IPS-20b (cell line): ENCODE results near the gene DGKI.

ENCODE experiments used
- H3K27ac ChIP-seq: one replicate; pipeline ENCODE4 v1.5.1; 2013; ENCODE audit warnings: low read length
- H3K27me3 ChIP-seq: 2 replicates; pipeline ENCODE4 v1.6.1; 2013; ENCODE audit warnings: mild to moderate bottlenecking, low read length, inconsistent platforms; ENCODE audit not compliant: insufficient read depth
- H3K36me3 ChIP-seq: 2 replicates; pipeline ENCODE4 v1.6.1; 2013; ENCODE audit warnings: low read depth, mild to moderate bottlenecking, inconsistent platforms, low read length, moderate library complexity; ENCODE audit not compliant: insufficient read depth
- H3K4me1 ChIP-seq: 2 replicates; pipeline ENCODE4 v1.6.1; 2013; ENCODE audit warnings: mild to moderate bottlenecking, control low read depth, inconsistent platforms, low read length, moderate library complexity; ENCODE audit not compliant: insufficient read depth
- H3K4me3 ChIP-seq: 2 replicates; pipeline ENCODE4 v1.5.1; 2013; ENCODE audit warnings: mild to moderate bottlenecking, low read length, inconsistent platforms
- H3K9ac ChIP-seq: 2 replicates; pipeline ENCODE4 v1.6.1; 2013; ENCODE audit warnings: low read depth, mild to moderate bottlenecking, inconsistent platforms, low read length, moderate library complexity
- H3K9me3 ChIP-seq: 2 replicates; pipeline ENCODE4 v1.6.1; 2013; ENCODE audit warnings: mild to moderate bottlenecking, low read depth, low read length, inconsistent platforms; ENCODE audit not compliant: insufficient read depth

DGKI gene

GRCh38 chr7:137801003-137801402 lies 45.8 kb downstream of the DGKI start:
- H3K4me3 ChIP-seq, result no peak overlapping the region
- H3K27ac ChIP-seq, result no peak overlapping the region
- peaks cover 11% of the 10 kb centered on the region for H3K4me1 ChIP-seq
- H3K9ac ChIP-seq, result no peak overlapping the region
- no peaks in the 10 kb centered on the region for H3K27me3 ChIP-seq
- H3K36me3 ChIP-seq, result no peaks in the 10 kb centered on the region
- H3K9me3 ChIP-seq, result 0 out of 2 replicates have a peak, but pooled peaks cover 1% of the 10 kb centered on the region

GRCh38 chr7:137798073-137798763 lies 48.6 kb downstream of the DGKI start:
- H3K27me3 ChIP-seq, result no peaks in the 10 kb centered on the region
- 0 out of 2 replicates have a peak, but pooled peaks cover 9% of the 10 kb centered on the region for H3K9me3 ChIP-seq
- H3K4me1 ChIP-seq, result no peaks in the 10 kb centered on the region; the same call in 1 of the 2 replicates
- no peak overlapping the region for H3K27ac ChIP-seq
- no peak overlapping the region for H3K4me3 ChIP-seq
- no peaks in the 10 kb centered on the region for H3K36me3 ChIP-seq
- no peak overlapping the region for H3K9ac ChIP-seq

- 0 out of 2 replicates have a peak, but pooled peaks cover 9% of the 10 kb centered on the region for H3K9me3 ChIP-seq
- H3K4me1 ChIP-seq, result no peaks in the 10 kb centered on the region
- no peak overlapping the region for H3K9ac ChIP-seq
- no peak overlapping the region for H3K27ac ChIP-seq
- H3K27me3 ChIP-seq, result no peaks in the 10 kb centered on the region
- no peaks in the 10 kb centered on the region for H3K36me3 ChIP-seq
- H3K4me3 ChIP-seq, result no peak overlapping the region
Measured at GRCh38 chr7:137795211-137795610, 51.6 kb downstream of the DGKI start.

- Histone ChIP-seq H3K4me3 (no peak overlapping the region), H3K9me3 (0 out of 2 replicates have a peak, but pooled peaks cover 9% of the 10 kb centered on the region), H3K9ac (no peak overlapping the region), H3K36me3 (no peaks in the 10 kb centered on the region), H3K27ac (no peak overlapping the region), H3K27me3 (no peaks in the 10 kb centered on the region), H3K4me1 (no peaks in the 10 kb centered on the region)
Measured at GRCh38 chr7:137791930-137792329, 54.8 kb downstream of the DGKI start.

- Histone ChIP-seq H3K4me3 (no peak overlapping the region), H3K9me3 (0 out of 2 replicates have a peak, but pooled peaks cover 6% of the 10 kb centered on the region), H3K4me1 (no peaks in the 10 kb centered on the region), H3K27me3 (no peaks in the 10 kb centered on the region), H3K36me3 (no peaks in the 10 kb centered on the region), H3K27ac (no peak overlapping the region), H3K9ac (no peak overlapping the region)
Measured at GRCh38 chr7:137790828-137791227, 55.9 kb downstream of the DGKI start.

- no peak overlapping the region for H3K4me3 ChIP-seq
- no peak overlapping the region for H3K9ac ChIP-seq
- H3K9me3 ChIP-seq, result no peaks in the 10 kb centered on the region
- H3K27ac ChIP-seq, result no peak overlapping the region
- no peaks in the 10 kb centered on the region for H3K4me1 ChIP-seq
- no peaks in the 10 kb centered on the region for H3K27me3 ChIP-seq
- H3K36me3 ChIP-seq, result no peaks in the 10 kb centered on the region
Measured at GRCh38 chr7:137789215-137789882, 57.4 kb downstream of the DGKI start.

GRCh38 chr7:137787301-137787976 lies 59.3 kb downstream of the DGKI start:
- Histone ChIP-seq H3K27me3 (no peaks in the 10 kb centered on the region), H3K36me3 (no peaks in the 10 kb centered on the region), H3K4me1 (no peaks in the 10 kb centered on the region), H3K27ac (no peak overlapping the region), H3K9ac (no peak overlapping the region), H3K9me3 (no peaks in the 10 kb centered on the region), H3K4me3 (no peak overlapping the region)

GRCh38 chr7:137778511-137778910 lies 68.3 kb downstream of the DGKI start:
- Histone ChIP-seq H3K27me3 (no peaks in the 10 kb centered on the region), H3K36me3 (no peaks in the 10 kb centered on the region), H3K27ac (no peak overlapping the region), H3K9me3 (no peaks in the 10 kb centered on the region), H3K4me3 (no peak overlapping the region), H3K4me1 (peaks cover 5% of the 10 kb centered on the region; the same call in 1 of the 2 replicates), H3K9ac (no peak overlapping the region)

- no peak overlapping the region for H3K4me3 ChIP-seq
- H3K27ac ChIP-seq, result no peak overlapping the region
- H3K9ac ChIP-seq, result no peak overlapping the region
Measured at GRCh38 chr7:137774793-137775201, 72.0 kb downstream of the DGKI start.

GRCh38 chr7:137772748-137773147 lies 74.0 kb downstream of the DGKI start:
- Histone ChIP-seq H3K4me3 (no peak overlapping the region), H3K27ac (no peak overlapping the region), H3K36me3 (no peaks in the 10 kb centered on the region), H3K4me1 (peaks cover 9% of the 10 kb centered on the region; the same call in 1 of the 2 replicates), H3K9ac (no peak overlapping the region), H3K9me3 (no peaks in the 10 kb centered on the region), H3K27me3 (no peaks in the 10 kb centered on the region)

More at GRCh38 chr7:137774793-137775201, 72.0 kb downstream of the DGKI start:
- H3K36me3 ChIP-seq, result no peaks in the 10 kb centered on the region
- no peaks in the 10 kb centered on the region for H3K27me3 ChIP-seq
- peaks cover 9% of the 10 kb centered on the region; the same call in 1 of the 2 replicates for H3K4me1 ChIP-seq
- no peaks in the 10 kb centered on the region for H3K9me3 ChIP-seq

GRCh38 chr7:137772316-137772715 lies 74.5 kb downstream of the DGKI start:
- H3K9me3 ChIP-seq, result no peaks in the 10 kb centered on the region
- H3K27me3 ChIP-seq, result no peaks in the 10 kb centered on the region
- H3K27ac ChIP-seq, result no peak overlapping the region
- no peak overlapping the region for H3K4me3 ChIP-seq
- H3K4me1 ChIP-seq, result peaks cover 9% of the 10 kb centered on the region; the same call in 1 of the 2 replicates
- no peaks in the 10 kb centered on the region for H3K36me3 ChIP-seq
- H3K9ac ChIP-seq, result no peak overlapping the region
